HG03439 (cell line): ENCODE results near the gene CDKN2A.
"Not testable (repeated sequence)": the region's sequence is repeated elsewhere in the genome, so short reads cannot be mapped to it uniquely, and the experiment has no call there.

Source experiments
- ATAC-seq: cut with Tn5 transposase; IDR thresholded peaks from one replicate; pipeline ENCODE4 v1.9.1; 2021; ENCODE audit warnings: mild to moderate bottlenecking, moderate library complexity; ENCODE audit not compliant: unreplicated experiment

The CDKN2A gene

DNA sequence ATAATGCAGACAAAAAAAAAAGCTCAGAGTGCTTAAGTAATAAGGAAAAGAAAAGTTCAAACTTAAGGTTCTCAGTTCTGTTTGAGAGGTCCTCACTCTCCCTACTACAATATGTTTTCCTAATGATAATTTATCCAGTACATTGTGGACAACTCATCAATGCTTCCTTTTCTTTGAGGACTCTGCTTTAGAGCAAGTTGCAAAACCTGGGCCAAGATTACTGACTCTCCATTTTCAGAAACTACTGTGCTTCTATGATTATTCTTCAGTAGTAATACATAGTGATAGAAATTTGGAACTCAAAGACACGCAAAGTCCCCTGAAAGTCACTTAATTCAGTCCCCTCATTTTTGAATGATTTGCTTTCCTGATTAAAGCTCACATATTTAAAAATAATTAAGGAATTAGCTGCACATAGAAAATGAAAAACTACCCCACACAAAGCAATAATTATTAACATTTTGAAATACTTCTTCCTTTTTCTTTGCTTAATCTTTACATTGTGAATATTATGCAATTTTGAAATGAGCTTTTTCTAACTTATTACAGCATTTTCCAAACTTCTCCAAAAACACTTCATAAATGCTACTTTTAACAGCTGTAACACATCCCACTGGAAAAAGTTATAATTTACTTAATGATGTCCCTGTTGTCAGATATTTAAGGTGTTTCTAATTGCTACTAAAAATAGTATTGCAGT, 11.2 kb downstream of the CDKN2A start:
- ATAC-seq, result no peak

GRCh38 chr9:21982391-21982790, 11.8 kb downstream of the CDKN2A start:
- ATAC-seq, result no peak

GRCh38 chr9:21976334-21976875, 17.8 kb downstream of the CDKN2A start:
- ATAC-seq, result no peak

- peak; percentile 72 for ATAC-seq
These were observed 19.3 kb downstream of the CDKN2A start for GRCh38 chr9:21974722-21975409.

- ATAC-seq, result no peak
These were observed 19.9 kb downstream of the CDKN2A start for GRCh38 chr9:21974343-21974721.

GRCh38 chr9:21972361-21972760, 21.8 kb downstream of the CDKN2A start:
- no peak for ATAC-seq

DNA sequence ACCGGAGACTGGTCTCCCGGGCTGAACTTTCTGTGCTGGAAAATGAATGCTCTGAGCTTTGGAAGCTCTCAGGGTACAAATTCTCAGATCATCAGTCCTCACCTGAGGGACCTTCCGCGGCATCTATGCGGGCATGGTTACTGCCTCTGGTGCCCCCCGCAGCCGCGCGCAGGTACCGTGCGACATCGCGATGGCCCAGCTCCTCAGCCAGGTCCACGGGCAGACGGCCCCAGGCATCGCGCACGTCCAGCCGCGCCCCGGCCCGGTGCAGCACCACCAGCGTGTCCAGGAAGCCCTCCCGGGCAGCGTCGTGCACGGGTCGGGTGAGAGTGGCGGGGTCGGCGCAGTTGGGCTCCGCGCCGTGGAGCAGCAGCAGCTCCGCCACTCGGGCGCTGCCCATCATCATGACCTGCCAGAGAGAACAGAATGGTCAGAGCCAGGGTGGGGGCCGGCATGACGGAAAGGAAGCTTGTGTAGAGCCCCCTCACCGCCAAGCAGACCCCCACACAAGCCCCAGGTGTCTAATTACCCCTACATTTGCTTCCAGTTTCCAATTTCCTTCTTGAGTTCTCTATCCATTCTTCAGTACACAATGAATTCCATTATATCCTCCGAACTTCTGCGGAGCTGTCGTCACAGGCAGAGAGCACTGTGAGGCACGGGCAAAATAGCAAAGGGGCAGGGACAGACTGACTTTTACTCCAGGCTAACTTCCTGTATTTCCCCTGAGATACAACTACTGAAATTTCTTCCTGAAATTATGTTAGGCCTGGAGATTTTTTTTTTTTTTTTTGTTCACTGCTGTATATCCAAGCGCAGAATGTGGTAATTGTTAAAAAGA, 23.2 kb downstream of the CDKN2A start:
- no peak for ATAC-seq

- ATAC-seq, result no peak
These were observed 24.0 kb downstream of the CDKN2A start for GRCh38 chr9:21969951-21970799.

DNA sequence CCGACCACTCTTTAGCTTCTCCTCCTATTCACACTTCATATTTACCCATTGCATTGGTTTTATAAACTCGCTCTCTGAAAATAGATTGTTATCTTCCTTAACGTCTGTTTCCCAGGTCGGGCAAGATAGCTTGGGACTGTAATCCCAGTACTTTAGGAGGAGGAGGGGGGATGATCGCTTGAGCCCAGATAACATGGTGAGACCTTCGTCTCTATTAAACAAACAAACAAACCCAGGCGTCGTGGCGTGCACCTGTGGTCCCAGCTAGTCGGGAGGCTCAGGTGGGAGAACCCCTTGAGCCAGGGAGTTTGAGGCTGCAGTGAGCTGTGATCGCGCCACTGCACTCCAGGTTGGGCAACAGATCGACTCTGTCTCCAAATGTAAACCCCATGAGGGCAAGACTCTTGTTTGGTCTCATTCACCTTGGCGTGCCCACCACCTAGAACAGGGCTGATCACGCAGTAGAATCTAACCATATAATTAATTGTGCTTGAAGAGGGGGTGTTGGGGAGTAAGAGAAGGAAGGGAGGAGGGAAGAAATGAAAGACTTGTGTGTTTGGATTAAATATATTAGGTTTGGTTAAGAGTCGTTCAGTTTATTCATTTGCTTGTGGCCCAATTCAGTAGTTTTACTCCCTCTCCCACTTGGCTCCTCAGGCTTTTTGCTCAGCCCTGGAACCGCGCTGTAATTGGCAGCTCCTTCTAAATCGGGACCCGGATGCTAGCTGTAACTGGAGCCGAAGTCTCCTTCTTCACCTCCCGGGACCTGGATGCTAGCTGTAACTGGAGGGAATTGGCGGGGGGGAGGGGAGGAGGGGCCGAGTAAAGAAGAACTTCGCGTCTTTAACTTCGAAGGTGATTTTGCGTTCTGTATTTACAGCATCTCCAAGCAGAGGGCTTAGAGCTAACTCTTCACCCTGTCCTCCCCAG, 24.9 kb downstream of the CDKN2A start:
- no peak for ATAC-seq

DNA sequence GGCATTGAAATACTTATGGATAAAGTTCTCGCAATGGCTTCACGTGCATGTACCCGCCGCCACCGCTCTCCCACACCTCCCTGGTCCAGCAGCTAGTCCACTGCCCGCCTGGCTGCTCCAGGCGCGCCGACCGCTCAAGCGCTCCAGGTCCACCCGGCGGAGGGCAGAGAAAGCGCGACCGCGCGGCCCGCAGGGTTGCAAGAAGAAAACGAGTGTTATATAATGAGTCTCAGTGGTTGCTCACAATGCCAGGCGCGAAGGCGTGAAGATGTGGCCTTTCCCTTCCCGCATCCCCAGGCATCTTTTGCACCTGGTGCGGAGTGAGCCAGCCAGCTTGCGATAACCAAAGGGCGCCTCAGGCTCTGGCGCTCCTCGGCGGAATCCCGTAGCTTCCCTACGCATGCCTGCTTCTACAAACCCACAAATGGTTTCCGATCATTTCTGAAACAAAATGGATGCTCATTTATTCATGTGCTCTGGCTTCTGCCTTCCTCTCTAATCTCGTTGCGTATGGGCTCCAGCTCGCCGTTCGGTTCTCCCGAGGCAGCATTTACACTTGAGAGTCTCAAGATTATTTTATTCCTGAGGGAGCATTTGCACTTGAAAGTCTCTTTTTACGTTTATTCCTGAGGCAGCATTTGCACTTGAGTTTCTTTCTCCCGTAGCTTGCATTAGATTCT, 25.7 kb downstream of the CDKN2A start:
- ATAC-seq, result no peak

- no peak for ATAC-seq
These were observed 26.5 kb downstream of the CDKN2A start for GRCh38 chr9:21967702-21968101.

DNA sequence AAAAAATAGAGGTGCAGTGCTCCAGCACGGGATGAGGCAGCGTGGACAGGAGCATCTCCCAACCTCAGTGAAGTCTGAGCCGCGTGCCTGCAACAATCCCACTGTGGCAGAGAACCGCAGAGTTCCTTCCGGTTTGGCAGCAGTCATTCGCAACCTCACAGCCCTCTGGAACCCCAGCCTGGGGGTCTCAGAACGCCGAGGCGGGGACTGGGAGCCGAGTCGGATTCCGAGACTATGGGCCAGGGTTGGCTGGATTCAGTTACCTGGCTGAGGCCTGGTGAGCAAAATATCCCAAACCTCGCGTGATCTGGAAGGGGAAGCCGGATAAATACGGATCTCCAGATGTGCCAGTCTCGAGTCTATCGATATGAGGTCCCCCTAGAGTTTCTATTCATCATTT, 27.0 kb downstream of the CDKN2A start:
- no peak for ATAC-seq

- no peak for ATAC-seq
These were observed 27.9 kb downstream of the CDKN2A start for GRCh38 chr9:21966140-21966851.

DNA sequence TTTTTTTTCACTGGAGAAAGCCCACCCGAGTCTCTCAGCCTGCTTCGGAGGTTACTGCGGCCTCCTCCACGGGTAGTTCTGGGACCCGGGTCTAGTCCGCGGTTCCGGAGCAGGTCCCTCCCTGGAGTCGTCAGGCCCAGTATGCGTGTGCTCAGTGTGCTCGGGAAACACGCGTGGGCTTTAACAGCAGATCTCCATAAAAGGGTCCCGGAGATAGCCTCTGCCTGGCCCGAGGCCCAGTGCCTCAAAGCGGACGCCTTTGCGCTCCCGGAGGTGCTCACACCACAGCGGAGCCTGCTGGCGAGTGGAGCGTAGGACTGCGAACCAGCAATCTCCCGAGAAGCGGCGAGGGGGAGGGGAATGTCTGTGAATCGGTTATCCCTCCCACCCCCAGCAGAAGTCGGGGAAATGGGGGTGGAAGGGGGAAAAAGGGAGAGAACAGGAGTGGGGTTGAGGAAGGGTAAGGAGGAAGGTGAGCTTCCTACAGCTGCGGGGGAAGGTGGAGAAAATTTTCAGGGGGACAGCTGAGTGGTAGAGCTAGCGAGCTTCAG, 28.7 kb downstream of the CDKN2A start:
- ATAC-seq, result peak; percentile 90

GRCh38 chr9:21964925-21965385, 29.2 kb downstream of the CDKN2A start:
- ATAC-seq, result peak; percentile 83

DNA sequence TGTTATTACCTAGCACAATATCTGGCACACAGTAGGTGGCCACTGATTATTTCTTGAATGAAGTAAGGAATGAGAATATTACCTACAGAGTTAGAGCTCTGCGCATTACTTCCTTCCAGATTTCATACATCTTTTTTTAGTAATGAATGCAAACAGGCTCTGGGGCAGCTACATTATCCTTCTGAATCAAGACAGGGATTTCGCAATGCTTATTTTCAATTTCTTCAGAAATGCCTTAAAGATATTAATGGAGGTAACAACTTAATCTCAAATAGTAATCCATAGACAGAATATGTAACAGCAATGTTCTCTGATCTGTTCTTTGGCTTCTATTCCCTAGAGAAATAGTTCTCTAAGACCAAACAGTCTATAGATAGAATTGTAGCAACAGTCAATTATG, 32.6 kb downstream of the CDKN2A start:
- ATAC-seq, result no peak

DNA sequence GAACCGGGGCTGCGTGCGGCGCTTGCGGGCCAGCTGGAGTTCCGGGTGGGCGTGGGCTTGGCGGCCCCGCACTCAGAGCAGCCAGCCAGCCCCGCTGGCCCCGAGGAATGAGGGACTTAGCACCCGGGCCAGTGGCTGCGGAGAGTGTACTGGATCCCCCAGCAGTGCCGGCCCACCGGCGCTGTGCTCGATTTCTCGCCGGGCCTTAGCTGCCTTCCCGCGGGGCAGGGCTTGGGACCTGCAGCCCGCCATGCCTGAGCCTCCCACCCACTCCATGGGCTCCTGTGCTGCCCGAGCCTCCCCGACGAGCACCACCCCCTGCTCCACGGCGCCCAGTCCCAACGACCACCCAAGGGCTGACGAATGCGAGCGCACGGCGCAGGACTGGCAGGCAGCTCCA, 34.9 kb downstream of the CDKN2A start:
- not testable (repeated sequence) for ATAC-seq

- ATAC-seq, result no peak
These were observed 35.4 kb downstream of the CDKN2A start for GRCh38 chr9:21958833-21959232.
